RCC 7860 (cell line): ENCODE results near the gene GRIP2.
"Not testable (repeated sequence)": the region's sequence is repeated elsewhere in the genome, so short reads cannot be mapped to it uniquely, and the experiment has no call there.

Experiments
- DNase-seq: peaks from one replicate; pipeline ENCODE4 v3.0.0-alpha.2; 2015; ENCODE audit warnings: low spot score
- FAIRE-seq: peaks from 2 replicates; lab custom pipeline; 2012; peaks lifted over from hg19 to GRCh38; lab: Jason Lieb, UNC

The GRIP2 gene

DNA sequence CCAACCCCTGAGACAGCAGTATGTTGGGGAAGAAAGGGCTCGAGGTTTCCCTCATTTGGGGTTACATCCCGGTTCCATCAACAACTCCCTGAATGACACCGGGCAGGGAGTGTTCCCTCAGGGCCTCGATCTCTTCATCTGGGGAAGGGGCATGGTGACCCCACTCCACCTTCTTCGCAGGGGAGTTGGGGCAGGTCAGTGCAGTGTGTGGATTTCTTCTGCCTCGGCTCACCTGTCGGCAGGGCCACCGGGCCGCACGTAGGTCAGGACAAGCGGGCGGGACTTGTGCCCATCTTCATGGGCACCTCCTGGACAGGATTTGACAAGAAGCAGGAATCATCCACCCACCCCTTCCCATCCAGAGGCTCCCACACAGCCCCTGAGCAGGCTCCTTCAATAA is 17.4 kb downstream of the GRIP2 start:
- DNase-seq (no peak), FAIRE-seq (no peak)

DNA sequence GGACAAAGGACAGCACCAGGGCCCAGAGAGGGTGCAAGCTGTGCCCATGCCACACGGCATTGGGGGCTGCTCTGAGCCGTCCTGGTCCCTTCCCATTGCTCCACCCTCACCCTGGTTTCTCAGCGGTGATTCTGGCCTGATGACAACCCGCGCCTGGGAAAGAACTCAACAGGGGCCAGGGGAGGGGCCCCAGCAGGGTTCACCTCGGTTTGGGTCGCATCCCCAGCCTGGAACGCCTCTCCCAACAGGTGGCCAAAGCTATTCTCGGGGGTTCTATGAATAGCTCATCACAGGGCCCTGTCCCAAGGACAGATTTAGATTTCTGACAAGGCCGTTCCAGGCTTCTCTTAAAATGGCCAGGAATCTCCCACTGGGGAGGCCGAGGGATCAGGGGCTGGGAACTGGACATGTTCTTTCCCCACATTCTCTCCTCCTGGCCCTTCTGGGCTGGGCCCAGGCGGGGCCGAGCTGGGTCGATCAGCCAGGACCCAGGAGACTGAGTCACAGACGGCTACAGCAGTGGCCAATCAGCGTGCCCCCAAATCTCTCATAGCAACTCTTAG is 17.9 kb downstream of the GRIP2 start:
- FAIRE-seq (no peak), DNase-seq (no peak)

DNA sequence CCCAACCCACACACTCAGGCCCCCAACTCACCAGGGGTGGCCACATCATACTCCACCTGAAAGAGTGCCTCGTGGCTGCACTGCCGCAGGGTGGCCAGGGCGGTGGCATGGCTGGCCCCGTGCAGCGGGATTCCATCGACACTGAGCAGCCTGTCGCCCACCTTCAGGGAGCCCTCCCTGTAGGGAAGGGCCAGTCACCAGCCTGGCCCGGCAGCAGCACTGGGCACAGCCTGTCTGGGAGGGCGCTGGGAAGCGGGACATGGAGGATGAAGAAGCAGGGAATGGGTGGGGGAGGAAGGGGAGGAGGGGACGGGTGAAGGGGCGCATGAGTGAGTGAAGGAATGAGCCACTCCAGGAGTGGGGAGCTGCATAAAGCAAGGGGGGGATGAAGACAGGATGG is 18.5 kb downstream of the GRIP2 start:
- FAIRE-seq, result no peak

DNA sequence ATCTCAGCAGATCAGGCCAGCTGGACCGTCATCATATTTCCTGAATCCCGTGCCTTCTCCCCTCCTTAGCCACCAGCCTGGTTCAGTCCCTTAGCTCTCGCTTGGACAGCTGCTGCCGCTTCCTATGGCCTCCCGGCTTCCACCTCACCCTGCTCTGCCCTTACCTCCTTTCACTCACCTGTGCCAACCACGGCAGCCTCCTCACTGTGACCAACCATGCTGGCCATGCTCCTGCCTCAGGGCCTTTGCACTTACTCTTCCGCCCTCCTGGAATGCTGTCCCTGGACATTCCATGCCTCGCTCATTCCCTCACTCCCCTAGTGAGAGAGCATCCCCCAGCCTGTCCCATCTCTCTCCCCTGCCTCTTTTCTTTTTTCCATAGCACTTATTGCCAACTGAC is 19.2 kb downstream of the GRIP2 start:
- DNase-seq, result no peak
- FAIRE-seq, result no peak

More for the DNA sequence above, 18.5 kb downstream of the GRIP2 start:
- DNase-seq, result no peak

DNA sequence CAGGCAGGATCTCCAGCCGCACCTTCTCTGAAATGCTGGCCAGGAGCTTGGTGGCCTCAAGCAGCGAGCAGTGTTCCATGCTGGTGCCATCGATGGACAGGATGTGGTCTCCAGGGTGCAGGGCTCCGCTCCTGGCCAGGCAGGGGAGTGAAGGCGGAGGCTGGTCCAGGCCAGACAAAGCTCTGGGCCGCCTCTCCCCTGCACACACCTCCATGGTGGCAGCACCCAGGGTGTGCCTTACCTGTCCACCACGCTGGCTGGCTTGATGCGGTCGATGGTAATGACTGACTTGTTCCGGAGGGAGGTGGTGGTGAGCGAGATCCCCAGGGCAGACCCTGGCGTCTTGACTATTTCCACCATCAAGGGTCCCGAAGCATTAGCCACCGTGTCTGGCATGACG is 20.0 kb downstream of the GRIP2 start:
- FAIRE-seq (no peak), DNase-seq (no peak)

DNA sequence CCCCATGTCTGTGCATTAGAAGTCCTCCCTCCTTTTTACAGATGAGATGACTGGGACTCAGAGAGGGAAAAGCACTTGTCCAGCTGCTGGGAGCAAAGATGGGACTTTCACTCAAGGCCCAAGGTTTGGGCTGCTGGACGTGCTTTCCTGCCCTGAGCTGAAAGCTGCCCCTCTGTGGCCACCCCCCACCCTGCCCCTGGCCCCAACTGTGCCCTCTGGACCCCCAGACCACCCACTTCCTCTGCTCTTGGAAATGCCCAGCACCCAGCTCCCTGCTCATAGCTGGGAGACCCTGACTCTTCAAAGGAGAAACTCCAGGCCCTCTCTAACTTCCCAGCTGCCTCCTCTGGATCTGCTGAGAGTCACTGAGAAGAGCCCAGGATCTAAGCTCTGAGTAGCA is 20.7 kb downstream of the GRIP2 start:
- no peak for DNase-seq
- FAIRE-seq, result no peak

DNA sequence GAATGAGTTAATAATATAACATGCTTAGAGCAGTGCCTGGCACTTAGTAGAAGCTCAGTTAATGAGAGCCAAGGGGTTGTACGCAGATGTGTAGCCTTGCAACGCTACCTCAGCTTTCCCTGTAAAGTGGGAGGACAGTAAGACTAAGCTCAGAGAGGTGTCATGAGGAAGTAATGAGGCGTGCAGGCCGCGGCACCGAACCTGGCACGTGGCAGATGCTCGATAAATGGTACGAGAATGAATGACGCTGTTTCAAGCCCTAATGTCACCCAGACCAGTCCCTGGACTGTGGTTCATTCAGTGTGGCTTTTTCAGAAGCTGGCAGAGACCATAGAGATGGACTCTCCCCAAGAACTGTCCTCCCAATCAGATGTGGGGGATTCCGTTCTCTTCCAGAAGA is 21.2 kb downstream of the GRIP2 start:
- FAIRE-seq (no peak), DNase-seq (no peak)

DNA sequence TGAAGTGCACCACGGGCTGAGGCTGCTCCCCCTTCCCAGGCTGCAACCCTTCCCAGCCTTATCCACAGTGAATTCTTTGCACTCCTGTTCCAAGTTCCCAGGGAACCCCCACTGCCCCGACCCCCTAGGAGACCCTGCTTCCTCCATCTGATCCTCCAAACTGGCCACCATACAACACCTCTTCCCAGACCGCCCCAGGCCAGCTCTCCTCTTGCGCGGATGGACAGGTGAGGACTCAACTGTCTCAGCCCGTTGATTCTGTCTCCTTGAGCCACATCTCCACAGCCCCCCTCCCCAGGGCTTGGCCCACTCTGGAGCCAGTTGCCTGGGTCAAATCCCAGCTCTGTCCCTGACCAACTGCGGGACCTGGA is 21.7 kb downstream of the GRIP2 start:
- FAIRE-seq, result no peak
- DNase-seq, result no peak

DNA sequence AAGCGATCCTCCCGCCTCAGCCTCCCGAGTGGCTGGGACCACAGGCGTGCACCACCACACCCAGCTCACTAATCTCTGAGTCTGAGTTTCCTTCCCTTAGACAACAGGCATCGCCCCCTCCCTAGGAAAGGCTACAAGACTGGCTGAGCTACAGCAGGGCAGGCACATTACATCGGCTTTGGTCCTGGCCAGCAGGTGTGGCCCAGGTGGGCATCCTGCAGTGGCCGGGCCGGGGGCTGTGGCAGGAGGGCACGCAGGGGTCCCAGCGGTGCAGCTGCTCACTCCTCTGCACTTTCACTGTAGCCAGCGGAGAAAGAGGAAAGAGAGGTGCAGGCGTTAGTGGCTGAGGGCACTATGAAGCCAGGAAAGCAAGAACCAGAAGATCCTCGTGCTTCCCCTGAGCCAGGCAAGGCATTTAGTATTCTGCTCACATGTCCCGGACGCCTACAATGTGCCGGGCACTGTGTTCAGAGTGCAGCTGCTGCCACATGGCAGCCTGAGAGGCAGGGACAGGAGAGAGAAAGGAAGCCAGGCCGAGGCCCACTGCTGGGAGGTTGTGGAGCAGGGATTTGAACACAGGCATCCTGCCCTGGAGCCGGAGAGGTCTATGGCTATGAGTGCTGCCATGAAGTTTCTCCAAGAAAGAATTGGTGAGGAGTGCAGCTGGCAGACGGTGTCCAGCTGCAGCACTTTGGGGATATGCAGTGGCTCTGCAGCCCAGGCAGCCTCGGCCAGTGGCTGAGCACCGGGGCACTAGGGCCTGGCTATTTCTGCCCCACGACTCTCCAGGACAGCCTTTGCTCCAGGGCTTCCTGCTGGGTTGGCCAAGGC is 22.3 kb downstream of the GRIP2 start:
- DNase-seq (no peak), FAIRE-seq (no peak)

DNA sequence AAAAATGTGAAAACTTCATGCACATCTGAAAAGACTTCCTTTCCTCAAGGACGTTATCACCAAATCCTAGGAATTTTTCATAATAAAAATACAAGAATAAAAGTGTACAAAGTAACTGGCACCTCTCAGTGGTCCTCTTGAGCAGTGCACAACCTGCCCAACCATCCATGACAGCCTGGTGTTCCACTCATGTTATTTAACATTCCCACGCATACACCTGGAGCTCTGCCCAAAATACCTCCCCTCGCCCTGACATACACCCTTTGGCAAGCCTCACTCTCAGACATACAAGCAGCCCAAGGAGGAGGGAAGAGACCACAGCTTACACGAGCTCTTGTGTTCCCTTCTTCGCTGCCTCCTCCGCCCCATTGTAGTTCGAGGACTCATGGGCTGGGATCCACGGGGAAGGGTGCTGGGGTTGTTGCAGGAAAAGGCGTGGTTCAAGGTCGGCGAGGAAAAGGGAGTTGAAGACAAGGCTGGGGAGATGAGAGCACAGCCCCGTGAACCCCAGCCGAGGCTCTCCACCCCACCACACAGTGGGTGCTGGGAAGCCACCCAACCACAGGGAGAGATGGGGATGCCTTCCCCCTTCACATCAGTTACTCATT is 23.3 kb downstream of the GRIP2 start:
- no peak for DNase-seq
- no peak for FAIRE-seq

DNA sequence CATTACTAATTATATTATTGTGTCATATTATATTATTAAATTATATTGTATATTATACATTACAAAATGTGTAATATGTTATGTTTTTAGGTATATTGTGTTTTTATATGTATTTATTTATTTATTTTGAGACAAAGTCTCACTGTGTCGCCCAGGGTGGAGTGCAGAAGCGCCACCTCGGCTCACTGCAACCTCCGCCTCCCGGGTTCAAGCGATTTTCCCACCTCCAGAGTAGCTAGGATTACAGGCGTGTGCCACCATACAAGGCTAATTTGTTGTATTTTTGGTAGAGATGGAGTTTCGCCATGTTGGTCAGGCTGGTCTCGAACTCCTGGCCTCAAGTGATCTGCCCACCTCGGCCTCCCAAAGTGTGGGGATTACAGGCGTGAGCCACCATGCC is 24.6 kb downstream of the GRIP2 start:
- not testable (repeated sequence) for FAIRE-seq, DNase-seq

DNA sequence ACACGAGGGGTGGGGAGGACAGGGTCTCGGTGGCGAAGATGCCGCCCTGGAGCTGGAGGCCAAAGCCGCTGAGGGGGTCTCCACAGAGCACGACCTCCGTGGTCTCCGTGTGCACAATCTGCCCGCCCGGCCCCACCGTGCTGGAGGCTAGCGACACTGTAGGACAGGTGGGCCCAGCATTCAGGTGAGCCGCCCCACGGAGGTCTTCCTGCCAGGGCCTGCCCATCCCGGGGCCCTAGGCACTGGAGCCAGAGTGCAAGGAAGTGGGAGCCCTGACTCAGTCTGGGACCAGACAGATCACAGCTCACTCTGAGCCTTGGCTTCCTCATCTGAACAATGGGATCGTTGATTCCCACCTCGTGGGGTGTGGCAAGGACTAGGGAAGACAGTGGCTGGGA is 25.8 kb downstream of the GRIP2 start:
- DNase-seq (no peak), FAIRE-seq (no peak)

DNA sequence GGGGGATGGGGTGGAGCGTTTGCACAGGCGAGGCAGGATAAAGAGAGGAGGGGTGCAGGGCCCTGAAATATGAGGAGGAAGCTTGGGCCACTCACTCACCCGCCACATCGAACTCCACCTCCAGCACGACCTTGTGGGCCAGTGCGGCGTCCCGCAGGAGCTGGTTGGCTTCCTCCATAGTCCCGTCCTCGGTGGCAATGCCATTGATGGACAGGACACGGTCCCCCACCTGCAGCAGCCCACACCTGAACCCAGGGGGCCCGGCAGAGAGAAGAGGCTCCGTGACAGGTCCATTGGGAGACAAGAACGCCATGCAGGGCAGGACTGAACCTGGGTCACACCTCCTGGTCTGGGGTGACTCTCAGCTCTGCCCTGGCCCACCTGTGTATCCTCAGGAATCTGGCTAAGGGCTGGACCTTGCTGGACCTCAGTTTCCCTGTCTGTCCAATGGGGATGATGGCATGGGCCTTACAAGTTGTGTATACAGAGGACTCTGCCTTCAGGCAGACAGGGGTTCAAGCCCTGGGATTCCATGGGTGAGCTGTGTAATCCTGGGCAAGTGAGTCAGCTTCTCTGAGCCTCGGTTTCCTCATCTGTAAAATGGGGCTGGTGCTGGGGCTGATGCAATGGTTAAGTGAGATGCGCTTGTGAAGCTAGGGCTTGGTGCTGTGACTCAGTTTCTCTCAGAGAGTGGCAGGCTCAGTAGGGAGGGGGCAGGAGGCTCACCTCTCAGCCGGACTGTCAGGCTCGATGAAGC is 26.4 kb downstream of the GRIP2 start:
- no peak for FAIRE-seq
- DNase-seq, result no peak

DNA sequence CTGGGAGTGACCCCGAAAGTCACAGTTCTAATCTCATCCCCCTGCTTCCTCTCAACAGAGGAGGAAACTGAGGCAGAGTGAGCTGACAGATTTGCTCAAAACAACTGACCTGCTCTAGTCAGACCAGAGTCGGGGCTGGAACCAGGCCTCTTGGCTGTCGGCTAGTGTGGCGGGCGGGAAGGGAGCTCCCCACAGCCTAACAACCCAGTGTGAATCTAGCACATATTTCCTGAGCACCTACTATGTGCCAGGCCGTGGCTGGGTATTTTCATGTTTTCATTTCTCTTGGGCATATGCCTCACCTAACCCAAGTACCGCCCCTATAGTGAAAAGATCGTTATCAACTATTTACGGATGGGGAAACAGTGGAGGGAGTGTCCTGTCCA is 27.2 kb downstream of the GRIP2 start:
- DNase-seq (no peak), FAIRE-seq (no peak)

DNA sequence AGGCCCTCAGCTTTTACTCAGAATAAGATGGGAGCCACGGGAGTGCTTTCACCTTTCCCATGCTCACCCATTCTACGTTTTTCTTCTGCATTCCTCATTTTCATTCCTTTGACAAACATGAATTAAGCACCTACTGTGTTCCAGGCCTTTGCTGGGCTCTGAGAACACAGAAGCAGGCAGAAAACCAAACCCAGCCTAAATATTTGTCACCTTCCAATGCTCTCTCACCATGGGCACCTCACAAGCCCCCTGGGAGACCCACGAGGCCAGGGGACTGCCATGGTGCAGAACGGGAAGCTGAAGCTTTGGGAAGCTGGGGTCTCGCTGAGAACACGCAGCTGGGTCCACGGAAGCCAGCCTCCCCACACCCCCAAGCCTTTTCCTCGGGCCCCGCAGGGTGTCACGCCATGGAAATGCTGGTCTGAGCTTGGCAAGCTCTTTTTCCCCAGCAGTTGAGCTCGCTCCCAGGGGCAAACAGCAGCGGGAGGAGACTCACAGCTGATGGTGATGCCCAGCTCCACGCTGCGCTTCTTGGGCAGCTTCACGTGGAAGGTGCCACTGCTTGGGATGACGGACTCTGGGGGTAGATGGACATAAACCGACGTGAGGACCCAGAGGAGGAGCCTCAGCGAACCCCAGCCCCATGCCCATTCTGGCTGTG is 27.7 kb downstream of the GRIP2 start:
- FAIRE-seq (no peak), DNase-seq (no peak)

DNA sequence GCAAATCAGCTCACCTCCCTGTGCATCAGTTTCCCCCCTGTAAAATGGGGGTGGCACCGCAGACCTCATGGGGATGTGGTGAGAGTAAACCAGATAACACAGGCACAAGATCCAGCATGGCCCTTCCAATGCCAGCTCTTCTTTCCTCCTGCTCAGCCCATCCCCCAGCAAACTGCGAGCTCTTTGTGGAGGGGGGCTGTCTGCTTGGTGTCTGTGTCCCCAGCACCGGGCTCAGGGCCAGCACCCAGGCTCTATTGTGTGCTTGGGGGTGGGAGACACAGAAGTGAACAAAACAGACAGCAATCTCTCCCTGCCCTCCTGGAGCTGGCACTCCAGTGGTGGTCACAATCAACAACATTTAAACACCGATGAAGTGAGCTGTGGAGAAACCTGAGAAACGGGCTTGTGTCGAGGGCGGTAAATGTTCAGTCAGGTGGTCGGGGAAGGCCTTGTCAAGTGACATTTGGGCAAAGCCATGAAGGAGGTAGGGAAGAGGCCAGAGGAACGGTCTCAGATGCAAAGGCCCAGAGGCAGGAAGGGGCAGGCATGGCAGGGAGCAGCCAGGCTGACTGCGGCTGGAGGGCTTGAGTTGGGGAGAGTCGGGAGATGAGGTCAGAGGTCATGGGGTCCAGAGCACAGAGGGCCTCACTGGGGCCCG is 28.4 kb downstream of the GRIP2 start:
- FAIRE-seq, result no peak
- DNase-seq, result no peak

DNA sequence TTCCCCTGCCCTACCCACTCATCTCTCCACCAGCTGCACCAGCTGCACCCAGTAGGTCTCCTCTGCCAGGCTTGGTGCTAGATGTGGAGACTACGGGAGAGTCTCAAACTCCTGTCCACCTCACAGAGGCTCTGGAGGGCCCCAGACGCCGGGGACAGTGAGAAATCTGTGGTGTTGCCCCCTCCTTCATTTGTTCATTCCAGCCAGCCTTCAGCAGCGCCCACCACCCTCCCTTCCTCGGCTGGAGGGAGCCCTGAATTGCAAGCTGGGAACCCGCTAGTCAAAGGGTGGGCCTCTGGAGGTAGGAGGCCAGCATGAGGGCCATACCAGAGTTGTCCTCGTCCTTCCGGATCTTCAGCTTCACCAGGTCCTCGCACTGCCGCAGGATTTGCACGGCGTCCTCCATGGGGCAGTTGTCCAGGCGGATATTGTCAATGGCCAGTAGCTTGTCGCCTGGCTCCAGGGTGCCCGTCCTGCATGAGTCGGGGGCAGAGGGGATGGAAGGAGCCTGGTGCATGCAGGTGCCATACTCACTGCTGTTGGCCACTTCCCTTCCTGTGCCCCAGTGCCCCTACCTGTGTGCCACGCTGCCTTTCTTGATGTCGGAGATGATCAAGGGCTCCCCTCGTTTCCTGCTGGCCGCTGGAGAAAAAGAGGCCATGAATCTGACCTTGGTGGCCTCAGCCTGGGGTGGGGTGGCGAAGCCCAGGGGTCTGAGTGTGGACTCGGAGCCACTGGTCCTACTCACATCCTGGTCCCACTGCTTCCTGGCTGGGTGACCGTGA is 29.1 kb downstream of the GRIP2 start:
- FAIRE-seq (no peak), DNase-seq (no peak)

DNA sequence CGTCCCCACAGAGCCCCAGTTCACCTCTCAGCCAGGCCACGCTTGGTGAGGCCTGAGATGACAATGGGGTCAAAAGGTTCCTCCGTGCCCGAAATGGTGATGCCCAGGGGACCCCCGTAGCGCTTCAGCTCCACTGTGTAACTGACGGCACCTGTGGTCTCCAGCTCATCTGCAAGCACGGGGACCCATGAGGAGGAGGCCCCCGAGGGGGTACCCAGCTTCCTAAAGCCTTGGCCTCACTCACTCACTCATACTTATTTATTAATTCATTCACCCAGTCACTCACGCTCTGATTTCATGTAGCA is 30.4 kb downstream of the GRIP2 start:
- no peak for DNase-seq
- FAIRE-seq, result no peak

DNA sequence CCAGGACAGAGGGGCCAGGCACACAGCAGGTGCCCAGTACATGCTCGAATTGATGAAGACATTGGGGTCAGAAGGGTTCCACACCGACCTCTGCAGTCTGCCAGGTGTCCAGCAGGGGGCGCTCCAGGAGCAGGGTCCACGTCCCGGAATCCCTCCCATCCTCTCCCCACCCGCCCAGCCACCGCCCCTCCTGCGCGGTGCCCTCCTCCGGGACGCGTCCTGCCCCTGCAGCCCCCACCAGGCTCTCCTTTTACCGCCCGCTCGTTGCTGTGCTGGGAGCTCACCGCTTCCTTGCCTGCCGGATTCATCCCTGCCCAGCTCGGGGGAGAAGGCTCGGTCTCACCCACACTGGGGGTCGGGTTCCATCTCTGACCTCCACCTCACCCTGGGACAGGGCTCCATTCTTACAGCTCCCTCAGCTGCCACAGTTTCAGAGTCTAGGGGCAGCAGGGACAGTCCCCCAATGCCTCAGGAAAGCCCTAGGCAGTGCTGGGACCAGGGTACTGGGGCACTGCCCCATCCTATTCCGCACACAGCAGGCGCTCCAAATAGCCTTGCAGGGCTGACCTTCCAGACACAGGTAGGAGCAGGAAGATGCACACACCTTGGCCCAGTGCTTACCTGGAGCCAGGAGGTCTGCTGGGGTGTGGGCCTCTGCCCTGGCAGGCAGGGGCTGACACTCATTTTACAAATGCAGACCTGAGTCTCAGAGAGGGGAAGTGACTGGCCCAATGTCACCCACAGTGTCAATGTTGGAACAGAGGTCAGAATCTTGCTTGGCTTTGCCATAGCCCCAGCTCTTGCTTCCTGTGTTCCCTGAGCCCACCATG is 31.0 kb downstream of the GRIP2 start:
- FAIRE-seq, result no peak
- peak; percentile 8 for DNase-seq
